GM21423 (cell line): ENCODE data around the gene ACO2.
"Not testable (repeated sequence)": the region's sequence is repeated elsewhere in the genome, so short reads cannot be mapped to it uniquely, and the experiment has no call there.

Source experiments
- ATAC-seq: cut with Tn5 transposase; IDR thresholded peaks from one replicate; pipeline ENCODE4 v1.9.1; 2021; ENCODE audit warnings: mild to moderate bottlenecking, moderate library complexity; ENCODE audit not compliant: unreplicated experiment

Gene ACO2

GRCh38 chr22:41468381-41469217 is at the start of gene ACO2, which contains the start of gene PHF5A:
ACO2 (plus strand) TSS chr22:41469117; CDS start chr22:41469147, 30 bp downstream.
PHF5A (minus strand) TSS chr22:41468692; CDS start chr22:41468653, 39 bp downstream.
- ATAC-seq = peak; percentile 80

GRCh38 chr22:41425660-41426365 is 43.1 kb upstream of the ACO2 start:
- ATAC-seq = no peak

GRCh38 chr22:41429232-41429950 is 39.5 kb upstream of the ACO2 start:
- ATAC-seq = no peak

- no peak for ATAC-seq
These were observed 39.0 kb upstream of the ACO2 start for GRCh38 chr22:41429951-41430332.

- ATAC-seq = no peak
These were observed 37.3 kb upstream of the ACO2 start for GRCh38 chr22:41431656-41432055.

GRCh38 chr22:41433480-41433879 is 35.4 kb upstream of the ACO2 start:
- ATAC-seq = not testable (repeated sequence)

- ATAC-seq = not testable (repeated sequence)
These were observed 34.4 kb upstream of the ACO2 start for GRCh38 chr22:41434361-41435003.

GRCh38 chr22:41435560-41435959 is 33.4 kb upstream of the ACO2 start:
- ATAC-seq = no peak

- no peak for ATAC-seq
These were observed 32.4 kb upstream of the ACO2 start for GRCh38 chr22:41436322-41437113.

GRCh38 chr22:41437198-41437597 is 31.7 kb upstream of the ACO2 start:
- ATAC-seq = no peak

- ATAC-seq = not testable (repeated sequence)
These were observed 28.4 kb upstream of the ACO2 start for GRCh38 chr22:41440511-41440910.

- ATAC-seq = no peak
These were observed 26.6 kb upstream of the ACO2 start for GRCh38 chr22:41442240-41442792.

GRCh38 chr22:41444360-41445128 is 24.4 kb upstream of the ACO2 start:
- peak; percentile 47 for ATAC-seq

- no peak for ATAC-seq
These were observed 23.5 kb upstream of the ACO2 start for GRCh38 chr22:41445129-41446056.

- ATAC-seq = no peak
These were observed 22.8 kb upstream of the ACO2 start for GRCh38 chr22:41446057-41446501.

GRCh38 chr22:41446639-41447434 is 22.1 kb upstream of the ACO2 start, which contains the start of gene TOB2:
TOB2 (minus strand) TSS chr22:41446801; CDS start chr22:41437345, 9,456 bp downstream.
- ATAC-seq = peak; percentile 39
